Adipose tissue (tissue), 3 donors: ENCODE data around the gene RAB27B. TPM values are rescaled to one million over a fixed set of nuclear protein-coding genes. Genes with fewer than 3 reads are reported as not detected.
"Not testable (repeated sequence)": the region's sequence is repeated elsewhere in the genome, so short reads cannot be mapped to it uniquely, and the experiment has no call there.

Experiments
- H3K27ac ChIP-seq: one replicate; pipeline ENCODE4 v1.5.1; 2013; ENCODE audit warnings: low read depth, low read length
- WGBS, 3 donors: extraction: QIAGEN DNeasy Blood & Tissue Kit; methylation state at CpG; one replicate each; pipeline ENCODE4 v1.1.7; 2013; 5-methylcytosine and 5-hydroxymethylcytosine counted together
- polyA plus RNA-seq, 3 donors: library from polyadenylated mRNA; stranded (reverse); fragments of 200-250 nt; gene quantifications; one replicate each; pipeline ENCODE4 v1.2.3, GENCODE V29; 2013
- donor health status: healthy with polysubstance abuse.
- donor health status: Bipolar disorder and iron deficiency.
- donor health status: healthy.

The RAB27B gene
- polyA plus RNA-seq, 3 donors, result 0.92 to 1.2 (median 1.0) TPM

DNA sequence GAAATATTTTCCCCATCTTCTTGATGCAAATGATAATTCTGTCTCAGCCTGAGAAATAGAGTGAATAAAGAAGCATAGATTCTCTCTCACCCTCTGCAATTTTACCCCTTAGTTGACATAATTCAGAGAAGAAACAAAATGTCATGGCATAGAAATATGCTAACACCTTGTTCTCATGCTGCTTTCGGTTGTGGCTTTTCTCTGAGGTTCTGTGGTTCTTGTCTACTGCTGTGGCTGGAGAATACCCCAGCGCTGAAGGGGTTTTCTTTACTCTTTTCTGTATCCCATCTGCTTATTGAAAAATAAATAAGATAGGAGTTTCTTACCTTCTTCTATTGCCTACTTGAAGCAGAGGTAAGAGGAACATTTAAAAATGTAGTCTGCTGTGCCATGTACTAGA is 15.4 kb upstream of the RAB27B start:
- H3K27ac ChIP-seq, result no peak overlapping the region
- WGBS, 3 donors, result 53 to 91% (median 70%) methylated on average over 2 of the region's 2 CpGs

DNA sequence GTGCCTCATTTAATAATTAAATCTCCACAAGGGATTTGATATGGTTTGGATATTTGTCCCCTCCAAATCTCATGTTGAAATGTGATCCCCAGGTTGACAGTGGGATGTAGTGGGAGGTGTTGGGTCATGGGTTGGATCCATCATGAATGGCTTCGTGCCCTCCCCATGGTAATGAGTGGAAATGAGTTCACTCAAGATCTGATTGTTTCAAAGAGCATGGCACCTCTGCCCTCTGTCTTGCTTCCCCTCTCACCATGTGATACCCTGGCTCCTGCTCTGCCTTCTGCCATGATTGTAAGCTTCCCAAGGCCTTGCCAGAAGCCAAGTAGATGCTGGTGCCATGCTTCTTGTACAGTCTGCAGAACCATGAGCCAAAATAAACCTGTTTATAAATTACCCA is 15.0 kb upstream of the RAB27B start:
- 94 to 100% (median 100%) methylated on average over 1 of the region's 1 CpG for WGBS, 3 donors
- H3K27ac ChIP-seq, result no peak overlapping the region

DNA sequence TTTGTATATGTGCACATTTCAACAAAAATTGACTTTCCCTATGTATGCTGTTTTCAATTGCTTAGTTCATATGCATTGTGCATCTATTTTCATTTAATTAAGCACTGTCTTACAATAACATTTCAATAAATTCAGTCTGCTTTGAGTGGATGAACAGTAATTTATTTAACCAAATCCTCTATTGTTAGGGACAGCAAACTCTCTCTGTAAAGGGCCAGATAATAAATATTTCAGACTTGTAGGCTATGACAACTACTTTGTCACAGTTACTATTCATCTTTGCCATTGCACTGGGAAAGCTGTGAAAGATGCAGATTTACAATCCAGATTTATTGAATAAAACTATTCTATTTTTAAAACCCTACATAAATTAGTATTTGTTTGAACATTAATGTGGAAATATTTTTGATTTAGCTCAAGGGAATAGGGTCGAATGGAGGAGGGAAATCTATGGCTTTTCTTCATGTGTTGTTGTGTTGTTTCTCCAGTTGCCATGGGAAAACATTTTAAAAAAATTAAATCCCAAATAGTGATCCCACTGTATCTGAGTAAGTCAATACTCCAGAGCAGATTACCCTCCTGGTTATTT is 14.2 kb upstream of the RAB27B start:
- H3K27ac ChIP-seq, result no peak overlapping the region
- 26 to 34% (median 30%) methylated on average over 1 of the region's 1 CpG for WGBS, 3 donors

DNA sequence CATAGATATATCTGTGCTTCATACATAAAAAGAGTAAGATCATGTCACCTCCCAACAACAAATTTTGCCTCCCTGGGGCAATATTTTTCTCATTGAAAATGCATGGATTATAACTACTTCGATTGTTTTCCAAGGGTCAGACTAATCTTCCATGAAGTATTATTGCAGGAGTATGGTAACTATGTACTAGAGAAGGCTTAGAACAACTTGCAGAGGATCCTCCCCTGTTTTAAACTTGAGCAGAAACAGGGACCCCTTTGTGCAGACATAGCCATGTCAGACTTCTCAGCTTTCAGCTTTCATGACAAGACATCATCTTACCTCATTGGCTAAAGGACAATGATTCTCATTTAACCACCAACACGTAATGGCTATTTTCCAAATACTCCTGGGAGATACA is 13.2 kb upstream of the RAB27B start:
- H3K27ac ChIP-seq, result no peak overlapping the region
- WGBS, 3 donors, result 79 to 86% (median 86%) methylated on average over 2 of the region's 2 CpGs

DNA sequence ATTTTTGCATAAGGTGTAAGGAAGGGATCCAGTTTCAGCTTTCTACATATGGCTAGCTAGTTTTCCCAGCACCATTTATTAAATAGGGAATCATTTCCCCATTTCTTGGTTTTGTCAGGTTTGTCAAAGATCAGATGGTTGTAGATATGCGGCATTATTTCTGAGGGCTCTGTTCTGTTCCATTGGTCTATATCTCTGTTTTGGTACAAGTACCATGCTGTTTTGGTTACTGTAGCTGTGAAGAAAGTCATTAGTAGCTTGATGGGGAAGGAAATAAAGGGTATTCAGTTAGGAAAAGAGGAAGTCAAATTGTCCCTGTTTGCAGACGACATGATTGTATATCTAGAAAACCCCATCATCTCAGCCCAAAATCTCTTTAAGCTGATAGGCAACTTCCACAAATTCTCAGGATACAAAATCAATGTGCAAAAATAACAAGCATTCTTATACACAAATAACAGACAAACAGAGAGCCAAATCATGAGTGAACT is 7.4 kb upstream of the RAB27B start:
- not testable (repeated sequence) for H3K27ac ChIP-seq
- WGBS, 3 donors, result 62 to 93% (median 77%) methylated on average over 2 of the region's 2 CpGs

DNA sequence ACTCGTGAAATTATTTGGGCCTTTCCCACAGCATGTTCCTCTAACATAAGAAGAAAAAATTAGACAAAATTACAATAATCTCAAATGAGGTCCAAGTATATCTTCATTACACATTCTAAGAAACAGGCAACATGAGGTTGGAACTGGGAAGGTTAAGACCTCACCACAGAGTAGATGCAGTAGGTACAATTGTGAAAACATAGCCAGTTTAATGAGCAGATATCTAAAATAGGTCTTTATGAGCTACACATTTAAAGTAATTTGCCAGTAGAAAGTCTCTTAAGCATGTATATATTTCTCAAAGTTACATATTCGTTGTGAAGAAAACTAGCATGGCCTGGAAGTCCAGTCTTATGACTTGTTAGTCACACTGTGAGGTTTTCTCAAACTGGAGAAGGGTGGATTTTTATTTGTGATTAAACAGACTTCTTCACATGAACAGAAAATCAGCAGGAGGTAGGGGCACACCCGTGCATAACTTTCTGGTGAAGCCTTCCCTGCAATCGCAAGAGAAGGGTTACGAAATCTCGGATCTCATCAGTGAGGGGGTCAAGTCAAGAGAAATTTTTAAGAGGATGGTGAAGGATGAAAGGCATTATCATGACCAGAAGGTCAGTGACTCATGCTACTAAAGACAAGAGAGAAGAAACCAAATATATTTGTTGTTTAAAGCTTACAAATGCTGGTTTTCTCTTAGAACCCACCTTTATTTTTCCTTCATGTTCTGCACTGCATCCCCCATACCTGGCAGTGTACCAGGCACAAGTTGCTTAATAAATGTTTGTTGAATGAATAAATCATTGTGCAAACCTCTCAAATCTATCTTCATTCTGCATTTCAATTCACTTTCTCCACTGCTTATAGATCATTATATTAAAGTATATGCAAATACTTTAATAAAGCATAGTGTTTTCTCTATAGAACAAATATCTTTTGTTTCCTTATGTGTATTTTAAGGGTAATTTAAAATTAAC is 5.1 kb upstream of the RAB27B start:
- WGBS, 3 donors, result 61 to 90% (median 67%) methylated on average over 6 of the region's 6 CpGs
- H3K27ac ChIP-seq, result no peak overlapping the region

DNA sequence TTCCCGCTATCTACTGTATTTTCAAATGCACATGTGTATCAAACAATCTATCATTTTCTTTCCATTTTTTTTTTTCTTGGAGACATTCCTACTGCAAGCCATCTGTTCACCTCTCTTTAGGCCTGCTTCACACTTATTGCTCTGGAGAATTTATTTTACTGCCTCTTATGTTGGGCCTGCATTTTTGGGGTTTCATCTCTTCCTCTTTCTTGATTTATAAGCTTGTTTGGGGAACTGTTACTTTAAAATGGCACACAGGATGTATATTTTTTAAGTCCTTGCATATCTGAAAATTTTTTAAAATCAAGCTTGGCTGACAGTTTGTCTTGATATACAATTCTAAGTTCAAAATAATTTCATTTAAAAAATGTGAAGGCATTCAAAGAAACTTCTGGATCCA is 3.5 kb upstream of the RAB27B start:
- H3K27ac ChIP-seq, result no peak overlapping the region
- 83 to 97% (median 88%) methylated on average over 1 of the region's 1 CpG for WGBS, 3 donors

DNA sequence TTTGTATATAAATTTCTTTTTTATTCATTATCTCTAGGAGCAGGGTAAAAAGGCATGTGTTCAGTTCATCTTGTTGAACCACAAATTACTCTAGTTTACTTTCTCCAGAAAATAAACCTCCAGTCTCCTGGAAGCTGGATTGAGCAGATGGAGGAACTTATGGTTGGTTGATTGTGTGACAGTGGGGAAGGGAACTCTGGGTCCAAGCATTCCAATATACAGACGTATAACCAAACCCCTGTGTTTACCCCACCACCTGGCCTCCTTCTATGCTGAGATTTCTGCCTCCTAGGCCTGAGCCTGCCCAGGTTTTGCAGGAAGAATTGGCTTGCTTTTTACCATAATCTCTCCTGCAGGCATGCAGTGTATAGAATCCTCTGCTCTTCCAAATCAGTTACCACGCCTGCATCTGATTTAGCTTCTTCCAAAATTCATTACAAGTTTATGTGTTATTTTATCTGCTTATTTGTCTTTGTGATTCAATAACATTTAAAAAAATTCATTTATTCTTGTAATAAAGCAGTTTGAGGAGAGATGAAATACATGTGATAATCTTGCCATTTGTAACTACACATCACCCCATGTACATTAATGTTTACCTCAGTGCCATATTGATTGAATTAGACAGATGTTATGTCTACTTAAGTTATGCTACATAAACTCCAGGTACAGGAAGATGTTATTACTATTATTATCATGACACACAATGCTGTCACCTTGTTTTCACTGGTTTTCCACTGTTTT is 2.5 kb upstream of the RAB27B start:
- 90 to 94% (median 93%) methylated on average over 2 of the region's 2 CpGs for WGBS, 3 donors
- H3K27ac ChIP-seq, result no peak overlapping the region

DNA sequence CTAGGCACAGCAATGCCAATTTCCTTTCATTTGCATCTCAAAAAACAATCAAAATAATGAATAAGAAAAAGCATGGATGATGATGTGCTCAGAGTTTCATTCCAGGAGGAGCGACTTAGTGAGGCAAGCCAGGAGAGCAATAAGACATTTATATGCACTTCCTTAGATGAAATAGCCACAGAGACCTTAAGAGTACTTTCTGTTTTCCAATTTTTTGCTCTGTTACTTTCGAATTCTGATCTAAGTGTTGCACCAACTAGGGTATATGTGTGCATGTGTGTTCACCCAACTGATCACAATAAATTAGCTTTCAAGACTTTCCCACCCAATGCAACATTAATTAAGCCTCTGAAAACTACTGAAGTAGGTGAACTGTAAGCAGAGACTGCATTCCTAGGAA is 709 bp downstream of the RAB27B start:
- 14 to 30% (median 15%) methylated on average over 2 of the region's 2 CpGs for WGBS, 3 donors

DNA sequence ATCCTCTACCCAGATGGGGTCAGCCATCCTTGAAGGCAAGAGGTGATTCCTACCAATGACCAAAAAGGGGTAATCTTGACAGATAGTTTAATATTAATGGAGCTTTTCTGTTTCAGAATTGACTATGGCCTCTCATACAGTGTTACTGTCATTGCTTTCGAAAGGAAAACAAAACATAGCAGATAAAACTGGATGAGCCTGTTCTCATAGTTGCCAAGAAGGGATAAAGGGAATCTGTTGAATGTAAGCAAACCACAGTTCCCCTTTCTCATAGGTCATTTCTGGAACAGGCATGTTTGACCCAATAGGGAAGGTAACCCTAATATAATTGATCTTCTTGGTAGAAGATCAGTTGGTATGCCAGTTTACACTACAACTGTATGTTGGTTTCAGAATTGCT is 1.6 kb downstream of the RAB27B start:
- no peak overlapping the region for H3K27ac ChIP-seq
- WGBS, 3 donors, result 35 to 88% (median 86%) methylated on average over 1 of the region's 1 CpG

More for the DNA sequence above, 709 bp downstream of the RAB27B start:
- no peak overlapping the region for H3K27ac ChIP-seq

DNA sequence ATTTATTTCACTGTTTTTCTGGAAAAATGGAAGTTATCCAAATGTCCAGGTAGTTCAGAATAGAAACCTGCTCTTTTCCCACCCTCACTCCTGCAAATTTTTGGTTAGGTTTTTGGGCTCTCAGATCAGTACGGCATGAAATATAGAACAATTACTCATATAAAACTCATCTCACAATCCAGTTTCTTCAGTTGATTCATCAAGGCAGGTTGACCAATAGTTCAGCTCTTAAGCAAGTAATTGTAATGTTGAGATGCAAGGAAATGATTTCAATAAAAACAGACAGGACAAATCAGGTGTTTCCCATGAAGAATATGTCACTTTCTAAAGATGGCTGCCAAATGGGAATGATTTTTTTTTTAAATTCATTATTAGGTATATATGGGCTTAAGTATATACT is 2.0 kb downstream of the RAB27B start:
- no peak overlapping the region for H3K27ac ChIP-seq
- 88 to 92% (median 91%) methylated on average over 1 of the region's 1 CpG for WGBS, 3 donors

DNA sequence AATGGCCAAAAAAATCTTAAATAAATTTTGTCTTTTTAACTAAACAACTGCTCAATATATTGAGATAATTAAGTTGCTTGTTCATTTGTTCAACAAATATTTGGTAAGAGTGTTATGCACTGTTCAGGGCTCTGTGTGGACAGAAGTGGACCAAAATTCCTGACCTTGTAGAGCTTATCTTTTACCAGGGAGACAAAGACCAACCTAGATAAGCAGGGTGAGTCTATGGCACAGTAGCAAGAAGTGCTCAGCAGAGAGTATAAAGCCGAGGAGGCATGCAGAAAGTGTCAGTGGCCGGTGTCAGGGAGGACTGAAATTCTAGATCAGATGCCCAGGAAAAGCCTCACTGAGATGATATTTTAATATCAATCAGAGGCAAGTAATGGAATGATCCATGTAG is 2.6 kb downstream of the RAB27B start:
- WGBS, 3 donors, result 66 to 83% (median 82%) methylated on average over 2 of the region's 2 CpGs

DNA sequence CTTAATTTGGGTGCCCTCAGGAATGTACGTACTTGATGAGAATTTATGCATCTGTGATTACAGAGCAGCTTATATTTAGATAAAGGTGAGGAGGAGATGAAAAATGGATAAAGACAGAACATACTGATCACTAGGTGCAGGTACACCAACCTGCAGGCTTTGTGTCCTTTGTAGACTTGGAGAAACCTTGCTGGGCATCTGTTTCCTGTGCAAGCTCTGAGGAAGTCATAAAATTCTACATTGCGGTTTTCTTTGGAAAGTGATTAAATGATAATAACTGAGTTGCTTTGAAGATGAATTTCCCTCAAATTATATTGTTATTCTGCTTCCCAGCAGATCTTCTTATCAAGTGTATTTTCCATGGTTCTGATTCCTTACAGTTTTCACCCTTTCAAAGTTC is 7.7 kb downstream of the RAB27B start:
- 43 to 47% (median 46%) methylated on average over 2 of the region's 2 CpGs for WGBS, 3 donors
- H3K27ac ChIP-seq, result no peak overlapping the region

More for the DNA sequence above, 2.6 kb downstream of the RAB27B start:
- H3K27ac ChIP-seq, result no peak overlapping the region

DNA sequence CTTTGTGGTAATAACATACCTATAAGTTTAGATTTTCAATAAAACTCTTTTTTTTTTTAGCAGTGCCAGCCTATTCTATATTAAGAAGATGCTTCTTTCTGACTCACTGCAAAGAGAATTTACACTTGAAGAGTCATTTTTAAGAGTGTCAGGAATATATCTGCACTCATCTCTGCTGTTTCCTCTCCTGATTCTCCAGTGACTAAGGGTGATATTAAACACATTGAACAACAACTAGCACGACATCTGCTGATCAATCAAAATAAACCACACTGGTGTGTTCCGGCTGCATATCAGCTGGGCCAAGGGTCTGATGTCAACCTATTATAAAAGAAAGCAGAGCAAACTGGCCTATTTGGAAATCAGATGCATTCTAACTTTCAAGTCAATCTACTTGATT is 15.0 kb downstream of the RAB27B start:
- WGBS, 3 donors, result 72 to 89% (median 81%) methylated on average over 2 of the region's 2 CpGs
- H3K27ac ChIP-seq, result no peak overlapping the region

DNA sequence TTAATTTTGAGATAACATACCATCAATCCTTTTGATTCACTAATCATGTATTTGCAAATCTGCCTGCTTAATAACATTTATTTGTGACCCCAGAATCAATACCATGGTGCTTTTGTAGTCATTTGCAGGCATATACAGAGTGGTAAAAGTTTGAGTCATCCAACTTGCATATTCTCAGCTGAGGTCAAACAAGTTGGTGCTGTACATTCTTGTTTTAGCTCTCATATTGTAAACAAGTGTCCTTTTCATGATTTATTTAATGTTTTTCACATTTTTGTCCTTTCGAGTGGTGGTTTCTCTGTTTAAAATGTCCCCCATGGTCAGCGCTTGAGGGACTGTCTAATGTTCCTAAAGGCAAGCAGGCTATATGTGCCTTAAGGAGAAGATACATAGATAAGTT is 17.5 kb downstream of the RAB27B start:
- H3K27ac ChIP-seq, result no peak overlapping the region
- 41 to 74% (median 43%) methylated on average over 2 of the region's 2 CpGs for WGBS, 3 donors

DNA sequence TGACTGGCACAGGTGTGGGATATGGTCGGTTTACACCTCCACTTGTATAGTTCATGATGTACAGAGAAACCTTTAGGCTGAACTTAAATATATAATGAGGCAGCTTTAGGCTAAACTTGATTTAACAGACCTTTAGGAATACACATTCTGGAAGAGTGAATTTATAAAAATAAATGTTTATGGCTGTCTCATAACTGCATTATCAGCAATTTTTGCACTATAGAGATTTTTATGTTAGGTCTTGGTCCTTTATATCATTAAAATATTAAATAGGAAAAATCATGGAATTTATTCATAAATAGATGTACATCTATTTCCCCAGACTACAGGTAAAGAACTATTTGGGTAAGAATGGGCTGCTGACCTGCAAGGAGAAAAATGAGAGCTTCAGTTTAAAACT is 19.8 kb downstream of the RAB27B start:
- H3K27ac ChIP-seq, result no peak overlapping the region
- WGBS, 3 donors, result 97 to 98% (median 97%) methylated on average over 1 of the region's 1 CpG

DNA sequence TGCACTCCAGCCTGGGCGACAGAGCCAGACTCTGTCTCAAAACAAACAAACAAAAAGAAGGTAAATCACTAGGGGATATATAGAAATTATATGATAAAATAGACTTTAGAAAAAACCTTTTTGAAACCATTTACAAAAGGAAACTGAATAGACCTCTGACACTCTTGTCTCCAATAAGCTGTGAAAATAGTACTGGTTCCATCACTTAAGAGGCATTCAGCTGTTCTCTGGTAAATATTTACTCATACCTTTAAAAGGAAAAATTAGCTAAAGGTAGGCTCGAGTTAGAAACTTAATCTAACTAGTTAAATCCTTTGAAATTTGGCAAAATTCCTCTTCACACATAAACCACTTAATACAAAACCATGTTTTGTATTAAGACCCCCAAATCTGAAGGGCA is 21.4 kb downstream of the RAB27B start:
- 50 to 77% (median 72%) methylated on average over 2 of the region's 2 CpGs for WGBS, 3 donors
- H3K27ac ChIP-seq, result no peak overlapping the region

DNA sequence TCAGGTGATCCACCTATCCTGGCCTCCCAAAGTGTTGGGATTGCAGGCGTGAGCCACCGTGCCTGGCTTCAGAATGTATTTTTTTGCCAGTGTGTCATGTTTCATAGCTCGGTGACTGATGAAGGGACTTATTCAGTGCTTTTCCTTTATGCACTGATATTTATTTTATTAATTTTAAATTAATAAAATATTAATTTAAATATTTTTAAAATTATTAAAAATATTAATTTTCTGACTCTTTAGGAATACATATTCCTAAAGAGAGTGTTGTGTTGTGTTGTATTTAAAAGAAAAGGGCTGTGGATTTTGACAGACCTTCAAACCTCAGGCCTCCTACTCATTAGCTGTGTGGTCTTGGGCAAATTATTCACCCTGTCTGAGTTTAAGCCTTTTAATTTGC is 22.3 kb downstream of the RAB27B start:
- H3K27ac ChIP-seq, result no peak overlapping the region
- 95 to 97% (median 96%) methylated on average over 3 of the region's 3 CpGs for WGBS, 3 donors
